ENCODE measurements around the gene PLOD2.

Gene PLOD2

GRCh38 chr3:146086211-146086610 lies 74.8 kb downstream of the PLOD2 start:
- Histone ChIP-seq H3K27me3 (ENCODE audit: insufficient read depth, low read length) (no peaks in the 10 kb centered on the region), H3K9me3 (ENCODE audit: insufficient read depth, low read depth, low read length) (no peaks in the 10 kb centered on the region), H4K12ac (ENCODE audit: low read depth, low read length) (no peak overlapping the region), H2AFZ (ENCODE audit: insufficient read depth, low read length, poor library complexity) (no peak overlapping the region), H4K8ac (ENCODE audit: low read depth, low read length) (no peak overlapping the region), H2BK12ac (ENCODE audit: low read length) (no peak overlapping the region), H2BK5ac (ENCODE audit: low read depth, low read length, poor library complexity) (no peak overlapping the region), H3K79me2 (ENCODE audit: control insufficient read depth, insufficient read depth, low read length, poor library complexity) (no peaks in the 10 kb centered on the region), H3K4ac (ENCODE audit: low read depth, low read length) (no peak overlapping the region), H3K36me3 (ENCODE audit: control insufficient read depth in 1 of 2, insufficient read depth in 2 of 2, low read length in 2 of 2) (no peaks in the 10 kb centered on the region), H2BK120ac (ENCODE audit: insufficient read depth, low read length, poor library complexity) (no peak overlapping the region), H3K9ac (ENCODE audit: low read length) (no peak overlapping the region), H2AK5ac (ENCODE audit: low read length) (no peak overlapping the region), H4K91ac (ENCODE audit: low read depth, low read length) (no peak overlapping the region), H3K14ac (ENCODE audit: low read length) (no peak overlapping the region), H3K4me3 (ENCODE audit: low read depth, low read length) (no peak overlapping the region), H3K4me2 (ENCODE audit: low read length) (no peak overlapping the region), H3K4me1 (ENCODE audit: control insufficient read depth in 1 of 2, insufficient read depth in 2 of 2, low read length in 2 of 2) (no peaks in the 10 kb centered on the region), H3K18ac (ENCODE audit: low read length) (no peak overlapping the region), H3K79me1 (ENCODE audit: low read length) (no peaks in the 10 kb centered on the region), H3K27ac (ENCODE audit: low read depth, low read length) (no peak overlapping the region), H3K23ac (ENCODE audit: low read length) (no peak overlapping the region)
- WGBS (ENCODE audit: extremely low coverage, insufficient coverage, insufficient read length) = no CpG with 5 or more reads among the region's 3 CpGs
- DNase-seq = no peak

- H3K23ac ChIP-seq (ENCODE audit: low read length) = no peak overlapping the region
- no CpG with 5 or more reads among the region's 2 CpGs for WGBS (ENCODE audit: extremely low coverage, insufficient coverage, insufficient read length)
- no peaks in the 10 kb centered on the region for H3K27me3 ChIP-seq (ENCODE audit: insufficient read depth, low read length)
Observed at GRCh38 chr3:146085678-146086077, 75.3 kb downstream of the PLOD2 start.

GRCh38 chr3:146080578-146080977 lies 80.4 kb downstream of the PLOD2 start:
- H3K23ac ChIP-seq (ENCODE audit: low read length) = no peak overlapping the region
- no peak overlapping the region for H2AFZ ChIP-seq (ENCODE audit: insufficient read depth, low read length, poor library complexity)
- no peak overlapping the region for H4K91ac ChIP-seq (ENCODE audit: low read depth, low read length)
- H3K4ac ChIP-seq (ENCODE audit: low read depth, low read length) = no peak overlapping the region
- H4K8ac ChIP-seq (ENCODE audit: low read depth, low read length) = no peak overlapping the region
- H3K79me2 ChIP-seq (ENCODE audit: control insufficient read depth, insufficient read depth, low read length, poor library complexity) = no peaks in the 10 kb centered on the region
- no peak overlapping the region for H3K18ac ChIP-seq (ENCODE audit: low read length)
- H2BK120ac ChIP-seq (ENCODE audit: insufficient read depth, low read length, poor library complexity) = no peak overlapping the region
- H2BK5ac ChIP-seq (ENCODE audit: low read depth, low read length, poor library complexity) = no peak overlapping the region
- no peak overlapping the region for H3K9ac ChIP-seq (ENCODE audit: low read length)
- H3K4me3 ChIP-seq (ENCODE audit: low read depth, low read length) = no peak overlapping the region
- H3K14ac ChIP-seq (ENCODE audit: low read length) = no peak overlapping the region
- DNase-seq = no peak
- no peaks in the 10 kb centered on the region for H3K9me3 ChIP-seq (ENCODE audit: insufficient read depth, low read depth, low read length)
- no CpG with 5 or more reads among the region's 2 CpGs for WGBS (ENCODE audit: extremely low coverage, insufficient coverage, insufficient read length)
- H3K27ac ChIP-seq (ENCODE audit: low read depth, low read length) = no peak overlapping the region
- no peaks in the 10 kb centered on the region for H3K4me1 ChIP-seq (ENCODE audit: control insufficient read depth in 1 of 2, insufficient read depth in 2 of 2, low read length in 2 of 2)
- no peak overlapping the region for H3K4me2 ChIP-seq (ENCODE audit: low read length)
- H4K12ac ChIP-seq (ENCODE audit: low read depth, low read length) = no peak overlapping the region
- H2AK5ac ChIP-seq (ENCODE audit: low read length) = no peak overlapping the region
- H3K27me3 ChIP-seq (ENCODE audit: insufficient read depth, low read length) = no peaks in the 10 kb centered on the region
- H3K36me3 ChIP-seq (ENCODE audit: control insufficient read depth in 1 of 2, insufficient read depth in 2 of 2, low read length in 2 of 2) = no peaks in the 10 kb centered on the region
- no peak overlapping the region for H2BK12ac ChIP-seq (ENCODE audit: low read length)
- no peaks in the 10 kb centered on the region for H3K79me1 ChIP-seq (ENCODE audit: low read length)

More at GRCh38 chr3:146085678-146086077, 75.3 kb downstream of the PLOD2 start:
- H3K9me3 ChIP-seq (ENCODE audit: insufficient read depth, low read depth, low read length) = no peaks in the 10 kb centered on the region
- no peaks in the 10 kb centered on the region for H3K79me2 ChIP-seq (ENCODE audit: control insufficient read depth, insufficient read depth, low read length, poor library complexity)
- no peak overlapping the region for H3K18ac ChIP-seq (ENCODE audit: low read length)
- H3K14ac ChIP-seq (ENCODE audit: low read length) = no peak overlapping the region
- no peak overlapping the region for H2BK5ac ChIP-seq (ENCODE audit: low read depth, low read length, poor library complexity)
- no peaks in the 10 kb centered on the region for H3K36me3 ChIP-seq (ENCODE audit: control insufficient read depth in 1 of 2, insufficient read depth in 2 of 2, low read length in 2 of 2)
- no peak overlapping the region for H2AFZ ChIP-seq (ENCODE audit: insufficient read depth, low read length, poor library complexity)
- H4K12ac ChIP-seq (ENCODE audit: low read depth, low read length) = no peak overlapping the region
- no peak overlapping the region for H4K91ac ChIP-seq (ENCODE audit: low read depth, low read length)
- H4K8ac ChIP-seq (ENCODE audit: low read depth, low read length) = no peak overlapping the region
- H2BK12ac ChIP-seq (ENCODE audit: low read length) = no peak overlapping the region
- no peaks in the 10 kb centered on the region for H3K4me1 ChIP-seq (ENCODE audit: control insufficient read depth in 1 of 2, insufficient read depth in 2 of 2, low read length in 2 of 2)
- no peak overlapping the region for H3K4ac ChIP-seq (ENCODE audit: low read depth, low read length)
- no peak overlapping the region for H3K9ac ChIP-seq (ENCODE audit: low read length)
- no peak overlapping the region for H3K4me2 ChIP-seq (ENCODE audit: low read length)
- H3K27ac ChIP-seq (ENCODE audit: low read depth, low read length) = no peak overlapping the region
- DNase-seq = no peak
- H2AK5ac ChIP-seq (ENCODE audit: low read length) = no peak overlapping the region
- no peaks in the 10 kb centered on the region for H3K79me1 ChIP-seq (ENCODE audit: low read length)
- no peak overlapping the region for H3K4me3 ChIP-seq (ENCODE audit: low read depth, low read length)
- H2BK120ac ChIP-seq (ENCODE audit: insufficient read depth, low read length, poor library complexity) = no peak overlapping the region

- Histone ChIP-seq H3K18ac (ENCODE audit: low read length) (no peak overlapping the region), H3K27ac (ENCODE audit: low read depth, low read length) (no peak overlapping the region), H3K23ac (ENCODE audit: low read length) (no peak overlapping the region), H3K79me1 (ENCODE audit: low read length) (no peaks in the 10 kb centered on the region), H3K4me3 (ENCODE audit: low read depth, low read length) (no peak overlapping the region), H2BK120ac (ENCODE audit: insufficient read depth, low read length, poor library complexity) (no peak overlapping the region), H3K9me3 (ENCODE audit: insufficient read depth, low read depth, low read length) (no peaks in the 10 kb centered on the region), H3K79me2 (ENCODE audit: control insufficient read depth, insufficient read depth, low read length, poor library complexity) (no peaks in the 10 kb centered on the region), H2AK5ac (ENCODE audit: low read length) (no peak overlapping the region), H3K9ac (ENCODE audit: low read length) (no peak overlapping the region), H2AFZ (ENCODE audit: insufficient read depth, low read length, poor library complexity) (no peak overlapping the region), H3K36me3 (ENCODE audit: control insufficient read depth in 1 of 2, insufficient read depth in 2 of 2, low read length in 2 of 2) (no peaks in the 10 kb centered on the region), H3K4me2 (ENCODE audit: low read length) (no peak overlapping the region), H3K14ac (ENCODE audit: low read length) (no peak overlapping the region), H4K91ac (ENCODE audit: low read depth, low read length) (no peak overlapping the region), H2BK5ac (ENCODE audit: low read depth, low read length, poor library complexity) (no peak overlapping the region), H3K4ac (ENCODE audit: low read depth, low read length) (no peak overlapping the region), H3K27me3 (ENCODE audit: insufficient read depth, low read length) (no peaks in the 10 kb centered on the region), H3K4me1 (ENCODE audit: control insufficient read depth in 1 of 2, insufficient read depth in 2 of 2, low read length in 2 of 2) (no peaks in the 10 kb centered on the region), H4K12ac (ENCODE audit: low read depth, low read length) (no peak overlapping the region), H2BK12ac (ENCODE audit: low read length) (no peak overlapping the region), H4K8ac (ENCODE audit: low read depth, low read length) (no peak overlapping the region)
- WGBS (ENCODE audit: extremely low coverage, insufficient coverage, insufficient read length) = no CpG with 5 or more reads among the region's 2 CpGs
- DNase-seq = no peak
Observed at GRCh38 chr3:146078031-146078430, 83.0 kb downstream of the PLOD2 start.
